Measurements from ENCODE around the gene NKX2-4.

Gene NKX2-4

DNA sequence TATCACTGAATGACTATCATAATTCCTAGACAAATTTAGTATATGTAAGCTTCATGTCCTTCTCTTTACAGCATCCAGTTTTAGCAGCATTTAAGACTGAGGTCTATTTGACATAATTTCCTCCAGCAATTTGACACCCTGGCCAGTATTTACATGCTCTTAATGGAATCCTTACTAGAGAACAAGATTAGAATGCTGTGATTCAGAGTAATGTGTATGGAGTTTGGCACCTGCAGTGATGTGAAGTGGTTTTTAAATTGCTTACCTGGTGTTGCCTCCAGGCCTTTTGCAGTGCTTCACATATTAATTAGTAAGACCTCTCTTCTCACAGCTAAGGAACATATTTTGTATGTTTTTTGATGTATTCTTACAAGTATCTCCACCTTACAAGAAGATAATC is 9.8 kb downstream of the NKX2-4 start:
- CTCF ChIA-PET = no interaction called here
- POLR2A ChIA-PET = no interaction called here
- H3K36me3 ChIP-seq (ENCODE audit: control insufficient read depth in 2 of 2, insufficient read depth in 1 of 2, low read length in 2 of 2) = peaks cover 0 to 44% of the 10 kb centered on the region in 2 experiments; a peak in 2 of 3 replicates
- H3K9me3 ChIP-seq (ENCODE audit: control insufficient read depth, insufficient read depth, low read depth, low read length) = no peaks in the 10 kb centered on the region
- no peak overlapping the region for H3K4me3 ChIP-seq (ENCODE audit: low read depth, low read length)
- peaks cover 13% of the 10 kb centered on the region; the same call in 1 of the 2 replicates for H3K4me1 ChIP-seq (ENCODE audit: control insufficient read depth, insufficient read depth, low read length)
- no peak overlapping the region for H3K27ac ChIP-seq (ENCODE audit: extremely low read depth, low read depth, low read length)
- TF ChIP-seq ZIC2 (tag by site-specific recombination; IDR thresholded peaks at IDR 0.05) (peak; percentile 51), ZNF24 (tag by site-specific recombination; IDR thresholded peaks at IDR 0.05) (0 out of 2 replicates have a peak, but pooled peaks have one; percentile 32), OSR2 (tag by site-specific recombination; IDR thresholded peaks at IDR 0.05) (peak; percentile 50), PRDM2 (tag by site-specific recombination; IDR thresholded peaks at IDR 0.05; ENCODE audit: borderline replicate concordance) (no peak), ZNF354C (tag by site-specific recombination; IDR thresholded peaks at IDR 0.05; ENCODE audit: borderline replicate concordance, low read depth) (no peak), FEZF1 (tag by site-specific recombination; IDR thresholded peaks at IDR 0.05) (peak; percentile 34; the same call in 1 of the 2 replicates), IKZF3 (tag by site-specific recombination; IDR thresholded peaks at IDR 0.05) (peak; percentile 9; the same call in 1 of the 2 replicates), PRDM6 (tag by site-specific recombination; IDR thresholded peaks at IDR 0.05) (peak; percentile 76), ZNF548 (tag by site-specific recombination; IDR thresholded peaks at IDR 0.05) (no peak), ZNF391 (tag by site-specific recombination; IDR thresholded peaks at IDR 0.05; ENCODE audit: borderline replicate concordance, low read depth) (peak; percentile 69; the same call in 1 of the 2 replicates), ZFHX2 (tag by site-specific recombination; conservative IDR thresholded peaks at IDR 0.05) (no peak), ZNF10 (tag by site-specific recombination; IDR thresholded peaks at IDR 0.05) (no peak), ZBTB17 (tag by site-specific recombination; IDR thresholded peaks at IDR 0.05) (peak; percentile 48; the same call in 1 of the 2 replicates), PRDM1 (tag by site-specific recombination; IDR thresholded peaks at IDR 0.05) (no peak), GLI4 (tag by site-specific recombination; IDR thresholded peaks at IDR 0.05) (no peak), ZNF664 (tag by site-specific recombination; IDR thresholded peaks at IDR 0.05) (no peak), SP3 (tag by site-specific recombination; IDR thresholded peaks at IDR 0.05) (no peak), ZBTB1 (tag by site-specific recombination; IDR thresholded peaks at IDR 0.05) (no peak), ZNF488 (tag by site-specific recombination; IDR thresholded peaks at IDR 0.05) (no peak), ZNF133 (tag by site-specific recombination; IDR thresholded peaks at IDR 0.05) (no peak), ZBTB8A (tag by site-specific recombination; IDR thresholded peaks at IDR 0.05) (no peak), ZNF302 (tag by site-specific recombination; IDR thresholded peaks at IDR 0.05; ENCODE audit: low read depth) (no peak), ZNF610 (tag by site-specific recombination; IDR thresholded peaks at IDR 0.05; ENCODE audit: borderline replicate concordance) (no peak), ZNF157 (tag by site-specific recombination; IDR thresholded peaks at IDR 0.05) (no peak), ZNF629 (tag by site-specific recombination; IDR thresholded peaks at IDR 0.05) (0 out of 2 replicates have a peak, but pooled peaks have one; percentile 23)
- TF ChIP-seq, protein P1, sequence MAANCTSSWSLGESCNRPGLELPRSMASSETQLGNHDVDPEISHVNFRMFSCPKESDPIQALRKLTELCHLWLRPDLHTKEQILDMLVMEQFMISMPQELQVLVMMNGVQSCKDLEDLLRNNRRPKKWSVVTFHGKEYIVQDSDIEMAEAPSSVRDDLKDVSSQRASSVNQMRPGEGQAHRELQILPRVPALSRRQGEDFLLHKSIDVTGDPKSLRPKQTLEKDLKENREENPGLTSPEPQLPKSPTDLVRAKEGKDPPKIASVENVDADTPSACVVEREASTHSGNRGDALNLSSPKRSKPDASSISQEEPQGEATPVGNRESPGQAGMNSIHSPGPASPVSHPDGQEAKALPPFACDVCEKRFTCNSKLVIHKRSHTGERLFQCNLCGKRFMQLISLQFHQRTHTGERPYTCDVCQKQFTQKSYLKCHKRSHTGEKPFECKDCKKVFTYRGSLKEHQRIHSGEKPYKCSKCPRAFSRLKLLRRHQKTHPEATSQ (tag by site-specific recombination; IDR thresholded peaks at IDR 0.05) = no peak
- TF ChIP-seq, protein P2, sequence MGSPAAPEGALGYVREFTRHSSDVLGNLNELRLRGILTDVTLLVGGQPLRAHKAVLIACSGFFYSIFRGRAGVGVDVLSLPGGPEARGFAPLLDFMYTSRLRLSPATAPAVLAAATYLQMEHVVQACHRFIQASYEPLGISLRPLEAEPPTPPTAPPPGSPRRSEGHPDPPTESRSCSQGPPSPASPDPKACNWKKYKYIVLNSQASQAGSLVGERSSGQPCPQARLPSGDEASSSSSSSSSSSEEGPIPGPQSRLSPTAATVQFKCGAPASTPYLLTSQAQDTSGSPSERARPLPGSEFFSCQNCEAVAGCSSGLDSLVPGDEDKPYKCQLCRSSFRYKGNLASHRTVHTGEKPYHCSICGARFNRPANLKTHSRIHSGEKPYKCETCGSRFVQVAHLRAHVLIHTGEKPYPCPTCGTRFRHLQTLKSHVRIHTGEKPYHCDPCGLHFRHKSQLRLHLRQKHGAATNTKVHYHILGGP (tag by site-specific recombination; IDR thresholded peaks at IDR 0.05) = no peak
